Stimulated activated CD4-positive, alpha-beta T cell treated with anti-CD3 and anti-CD28 coated beads, Interleukin-12 subunit alpha, Interleukin-12 subunit beta, amount 100 ng/mL, for 4 hours (primary cell): ENCODE measurements around the gene PXDN.

Source experiments
- DNase-seq: peaks from one replicate; pipeline ENCODE4 v3.0.0-alpha.2; 2020

Gene PXDN

GRCh38 chr2:1590596-1591460 lies 153.5 kb downstream of the PXDN start:
- DNase-seq: no peak

- DNase-seq: no peak
Measured at GRCh38 chr2:1588978-1589621, 155.2 kb downstream of the PXDN start.

- no peak for DNase-seq
Measured at GRCh38 chr2:1588051-1588977, 156.0 kb downstream of the PXDN start.

GRCh38 chr2:1586923-1587840 lies 157.1 kb downstream of the PXDN start:
- DNase-seq: no peak

- no peak for DNase-seq
Measured at GRCh38 chr2:1586251-1586922, 157.9 kb downstream of the PXDN start.

GRCh38 chr2:1585635-1586034 lies 158.7 kb downstream of the PXDN start:
- DNase-seq: no peak

- no peak for DNase-seq
Measured at GRCh38 chr2:1584691-1585485, 159.4 kb downstream of the PXDN start.

GRCh38 chr2:1584051-1584531 lies 160.2 kb downstream of the PXDN start:
- no peak for DNase-seq

- no peak for DNase-seq
Measured at GRCh38 chr2:1582891-1583341, 161.4 kb downstream of the PXDN start.

GRCh38 chr2:1581965-1582625 lies 162.2 kb downstream of the PXDN start:
- no peak for DNase-seq
